CD4-positive, alpha-beta memory T cell (primary cell): ENCODE results near the gene LHX4. TPM values are rescaled to one million over a fixed set of nuclear protein-coding genes. Genes with fewer than 3 reads are reported as not detected.

Source experiments
- CTCF ChIA-PET: fragments of 350-600 bp; sonication (Branson Sonifier 250); formaldehyde crosslinking; loops from one replicate; lab custom pipeline; 2021; ENCODE audit warnings: inconsistent platforms; ENCODE audit not compliant: partially characterized antibody; lab: Charles Lee
- POLR2A ChIA-PET: fragments of 350-600 bp; sonication (Branson Sonifier 250); formaldehyde crosslinking; loops from one replicate; lab custom pipeline; 2021; ENCODE audit not compliant: partially characterized antibody; lab: Charles Lee
- DNase-seq, 5 donors: peaks; one replicate each; pipeline versions ENCODE4 v3.0.0 to v3.0.0-alpha.2; 2020 to 2022; ENCODE audit warnings: mixed read lengths in 1 of 5
- H3K27ac ChIP-seq: one replicate; pipeline ENCODE4 v1.7.0; 2013; ENCODE audit warnings: low read depth, low read length
- H3K27me3 ChIP-seq: 2 replicates; pipeline ENCODE4 v1.7.0; 2013; ENCODE audit warnings: mild to moderate bottlenecking, low read length, moderate library complexity; ENCODE audit not compliant: insufficient read depth
- H3K36me3 ChIP-seq: 2 replicates; pipeline ENCODE4 v1.7.0; 2013; ENCODE audit warnings: mild to moderate bottlenecking, low read length, moderate library complexity; ENCODE audit not compliant: insufficient read depth
- H3K4me1 ChIP-seq: 2 replicates; pipeline ENCODE4 v1.7.0; 2013; ENCODE audit warnings: mild to moderate bottlenecking, low read length, moderate library complexity; ENCODE audit not compliant: insufficient read depth
- H3K4me3 ChIP-seq, 2 donors: one replicate each; pipeline ENCODE4 v1.7.0; 2013; ENCODE audit warnings: low read length in 2 of 2, mild to moderate bottlenecking in 1 of 2
- H3K9me3 ChIP-seq, 2 donors: one replicate each; pipeline ENCODE4 v1.7.0; 2013; ENCODE audit warnings: low read length in 2 of 2, control low read depth in 1 of 2; ENCODE audit not compliant: control insufficient read depth in 1 of 2
- H3K27ac Mint-ChIP-seq, 7 donors: one replicate each; pipeline ENCODE4 v1.8.0; 2020 to 2021; ENCODE audit warnings: mixed read lengths in 7 of 7, mild to moderate bottlenecking in 6 of 7, inconsistent platforms in 3 of 7, moderate library complexity in 3 of 7
- H3K27me3 Mint-ChIP-seq, 2 donors: one replicate each; pipeline ENCODE4 v1.8.0; 2020 to 2021; ENCODE audit warnings: mixed read lengths in 2 of 2
- H3K36me3 Mint-ChIP-seq, 2 donors: one replicate each; pipeline ENCODE4 v1.8.0; 2020 to 2021; ENCODE audit warnings: mixed read lengths in 2 of 2, inconsistent platforms in 1 of 2, mild to moderate bottlenecking in 1 of 2
- H3K4me1 Mint-ChIP-seq, 4 donors: one replicate each; pipeline ENCODE4 v1.8.0; 2020 to 2021; ENCODE audit warnings: mixed read lengths in 4 of 4, mild to moderate bottlenecking in 1 of 4
- H3K4me3 Mint-ChIP-seq, 8 donors: one replicate each; pipeline ENCODE4 v1.8.0; 2020 to 2021; ENCODE audit warnings: mixed read lengths in 8 of 8, mild to moderate bottlenecking in 7 of 8, moderate library complexity in 6 of 8, inconsistent platforms in 3 of 8
- H3K9me3 Mint-ChIP-seq, 8 donors: one replicate each; pipeline ENCODE4 v1.8.0; 2020 to 2021; ENCODE audit warnings: mixed read lengths in 8 of 8, mild to moderate bottlenecking in 5 of 8, inconsistent platforms in 3 of 8, moderate library complexity in 1 of 8
- intact Hi-C: fragments of 100-400 bp; cut with micrococcal nuclease; formaldehyde crosslinking; loops from one replicate; pipeline ENCODE4 v1.15.1; 2023
- polyA plus RNA-seq, 2 donors: library from polyadenylated mRNA; unstranded; fragments of 300-500 nt; fragmentation: Illumina TruSeq; gene quantifications; one replicate each; pipeline ENCODE4 v1.2.3, GENCODE V29; 2021
- total RNA-seq, 2 experiments: library from RNA; stranded (reverse); gene quantifications; one replicate each; pipeline ENCODE4 v1.2.3, GENCODE V29; 2021

The LHX4 gene
- total and polyA plus RNA-seq, 4 experiments from 2014 or later = 0.25 TPM; not detected in 3

DNA sequence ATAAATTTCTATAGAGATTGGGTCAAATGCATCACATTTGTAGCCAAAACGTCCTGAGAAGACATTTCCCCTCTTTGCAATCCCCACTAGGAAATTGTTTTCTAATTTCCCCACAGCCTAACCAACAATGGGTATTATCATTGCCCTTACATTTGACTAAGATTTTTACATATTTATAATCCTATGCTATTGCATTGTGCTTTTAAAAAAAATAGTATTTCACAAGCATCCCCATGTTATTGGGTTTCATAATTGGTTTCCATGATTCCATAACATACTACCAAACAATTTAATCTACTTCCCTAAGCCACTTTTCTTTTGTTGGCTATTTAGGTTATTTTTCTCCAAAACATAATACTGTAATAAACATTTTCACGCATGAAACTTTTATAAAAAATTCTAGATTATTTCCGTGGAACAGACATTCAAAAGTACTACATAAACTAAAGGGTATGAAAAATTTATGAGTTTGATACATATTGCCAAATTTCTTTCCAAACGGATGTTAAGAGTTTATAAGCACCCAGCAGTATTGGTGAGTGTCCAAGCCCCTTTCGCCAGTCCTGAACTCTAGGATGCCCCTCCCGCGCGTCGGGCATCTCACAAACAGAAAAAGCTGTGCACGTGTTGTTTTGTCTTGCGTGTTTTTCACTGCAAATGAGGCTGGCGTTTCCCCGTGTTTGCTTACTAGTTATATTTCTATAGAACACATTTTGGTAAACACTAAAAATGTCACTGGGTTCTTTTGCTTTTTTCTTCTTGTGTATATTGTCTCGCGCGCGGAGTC lies 2.0 kb upstream of the LHX4 start:
- Mint-ChIP-seq H3K4me3 (peak overlapping the region; percentile 66 to 79 (median 74)), H3K4me1 (peaks cover 9 to 25% (median 14%) of the 10 kb centered on the region in 4 donors), H3K27ac (no peak overlapping the region), H3K27me3 (peaks cover 51 to 56% of the 10 kb centered on the region in 2 donors), H3K36me3 (no peaks in the 10 kb centered on the region), H3K9me3 (peaks cover 0 to under 1% (median 0%) of the 10 kb centered on the region in 8 donors)
- Histone ChIP-seq H3K27me3 (peaks cover 64% of the 10 kb centered on the region), H3K36me3 (no peaks in the 10 kb centered on the region), H3K27ac (no peak overlapping the region), H3K4me1 (peaks cover 29% of the 10 kb centered on the region), H3K4me3 (no peak overlapping the region), H3K9me3 (no peaks in the 10 kb centered on the region)
- intact Hi-C loops = no loop called here
- DNase-seq = no peak
- POLR2A ChIA-PET = no interaction called here
- CTCF ChIA-PET = no interaction called here

DNA sequence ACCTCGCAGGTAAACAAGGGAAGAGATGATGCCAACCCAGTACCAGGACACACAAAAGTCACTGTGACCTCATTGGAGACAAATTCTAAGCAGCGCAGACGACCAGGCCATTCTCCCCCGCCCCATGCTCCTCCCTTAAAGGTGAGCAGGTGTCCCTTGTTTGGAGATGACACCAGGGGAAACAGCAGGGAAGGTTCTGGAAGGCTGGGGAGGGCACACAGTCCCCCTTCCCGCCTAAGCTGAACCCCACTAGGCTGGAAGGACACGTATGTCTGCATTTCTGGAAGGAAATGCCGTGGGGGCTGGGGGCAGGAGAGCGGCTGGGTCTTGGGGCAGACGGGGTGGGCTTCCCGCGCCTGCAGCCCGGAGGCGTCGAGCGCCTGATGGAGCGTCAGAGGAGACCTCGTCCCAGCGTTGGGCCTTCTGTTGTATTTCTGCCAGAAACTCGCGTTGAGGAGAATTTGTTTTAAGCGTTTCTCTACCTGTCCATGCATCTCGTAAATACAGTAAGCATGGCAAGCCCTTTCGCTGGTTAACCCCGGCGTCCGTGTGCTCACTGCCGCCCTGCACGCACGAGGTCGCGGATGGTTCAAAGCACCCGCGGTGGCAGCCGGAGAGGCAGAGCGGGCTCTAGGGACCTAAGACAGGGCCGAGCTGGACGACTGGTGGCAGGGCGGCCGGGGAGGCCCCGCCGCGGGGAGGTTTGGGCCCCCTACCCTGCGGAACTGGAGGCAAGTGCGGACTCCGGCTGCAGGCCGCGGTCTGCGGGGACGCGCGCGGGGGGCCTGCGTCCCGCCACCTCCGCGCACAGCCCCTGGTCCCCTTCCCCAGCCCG lies 1.2 kb upstream of the LHX4 start:
- Mint-ChIP-seq H3K27ac (peak overlapping the region in 1 of 7 donors; percentile 7), H3K4me3 (peak overlapping the region; percentile 66 to 82 (median 76)), H3K4me1 (peaks cover 10 to 33% (median 15%) of the 10 kb centered on the region in 4 donors), H3K9me3 (peaks cover 0 to 1% (median 0%) of the 10 kb centered on the region in 8 donors), H3K27me3 (peaks cover 50 to 51% of the 10 kb centered on the region in 2 donors), H3K36me3 (no peaks in the 10 kb centered on the region)
- Histone ChIP-seq H3K27ac (no peak overlapping the region), H3K36me3 (no peaks in the 10 kb centered on the region), H3K9me3 (no peaks in the 10 kb centered on the region), H3K27me3 (peaks cover 71% of the 10 kb centered on the region), H3K4me1 (peaks cover 36% of the 10 kb centered on the region), H3K4me3 (peak overlapping the region in 1 of 2 donors; percentile 31)
- ChIA-PET POLR2A (no interaction called here), CTCF (no interaction called here)
- no peak for DNase-seq
- intact Hi-C loops = no loop called here

DNA sequence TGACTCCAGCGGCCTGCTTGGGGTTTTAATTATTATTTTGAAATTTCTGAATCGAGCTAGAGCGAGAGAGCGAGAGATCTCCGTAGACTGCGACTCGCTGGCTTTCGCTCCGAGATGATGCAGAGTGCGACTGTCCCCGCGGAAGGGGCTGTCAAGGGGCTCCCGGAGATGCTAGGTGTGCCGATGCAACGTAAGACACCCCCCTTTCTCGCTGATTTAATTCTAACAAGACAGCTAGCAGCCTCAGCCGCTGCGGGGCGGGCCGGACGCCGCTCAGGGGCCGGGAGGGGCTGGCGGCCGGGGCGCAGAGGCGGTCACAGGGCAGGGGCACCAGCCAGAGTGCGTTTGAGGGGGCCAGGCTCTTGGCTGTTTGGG lies 339 bp downstream of the LHX4 start:
- Mint-ChIP-seq H3K27me3 (peaks cover 47 to 51% of the 10 kb centered on the region in 2 donors), H3K4me1 (peaks cover 13 to 49% (median 26%) of the 10 kb centered on the region in 4 donors), H3K4me3 (peak overlapping the region; percentile 73 to 85 (median 80)), H3K36me3 (no peaks in the 10 kb centered on the region), H3K27ac (no peak overlapping the region), H3K9me3 (peaks cover 0 to 1% (median 0%) of the 10 kb centered on the region in 8 donors)
- Histone ChIP-seq H3K36me3 (no peaks in the 10 kb centered on the region), H3K9me3 (no peaks in the 10 kb centered on the region), H3K27ac (no peak overlapping the region), H3K4me3 (peak overlapping the region; percentile 22 to 35), H3K27me3 (peaks cover 76% of the 10 kb centered on the region), H3K4me1 (peaks cover 50% of the 10 kb centered on the region)
- DNase-seq = no peak
- intact Hi-C loops = no loop called here
- ChIA-PET CTCF (no interaction called here), POLR2A (no interaction called here)

DNA sequence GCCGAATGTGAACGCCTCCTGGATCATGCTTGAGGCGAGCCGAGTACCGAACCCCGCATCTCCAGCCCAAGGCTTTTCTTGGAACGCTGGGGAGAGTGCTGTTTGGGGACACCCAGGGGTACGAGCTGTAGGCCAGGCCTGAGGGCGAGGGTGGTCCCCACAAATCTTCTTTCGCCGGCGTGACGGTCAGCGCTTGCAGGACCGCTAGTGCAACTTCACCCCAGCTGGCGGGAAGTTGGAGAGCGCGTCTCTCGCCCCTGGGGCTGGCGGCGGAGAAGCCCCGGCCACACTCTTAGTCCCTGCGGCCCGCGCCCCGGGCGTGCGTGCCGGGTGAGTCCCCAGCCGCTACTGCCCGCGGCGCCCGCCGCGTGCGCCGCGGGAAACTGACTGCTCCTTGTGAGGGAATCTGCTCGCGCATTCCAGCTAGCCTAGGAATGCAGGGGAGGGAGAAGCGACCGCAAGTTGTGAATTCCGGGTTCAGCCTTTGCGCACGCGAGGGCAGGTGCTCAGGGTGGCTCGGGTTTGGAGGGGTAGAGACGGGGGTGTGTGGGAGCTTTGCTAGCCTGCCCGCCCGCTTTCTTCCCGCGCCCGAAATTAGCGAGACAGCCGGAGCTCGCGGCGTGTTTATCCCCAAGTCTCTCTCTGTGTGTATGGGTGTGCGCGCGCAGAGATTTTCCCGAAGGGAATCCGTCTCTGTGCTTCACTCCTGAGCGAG lies 884 bp downstream of the LHX4 start:
- H3K27ac Mint-ChIP-seq = no peak overlapping the region
- CTCF ChIA-PET = interaction anchor here (1.0 to 1.4 kb wide), 2 partner anchors 9 to 416 kb away, joined by 3 to 4 read pairs; no protein-coding TSS in a partner anchor
- DNase-seq = no peak
- Histone ChIP-seq H3K4me3 (peak overlapping the region; percentile 22 to 35), H3K27me3 (peaks cover 78% of the 10 kb centered on the region), H3K9me3 (no peaks in the 10 kb centered on the region), H3K4me1 (peaks cover 55% of the 10 kb centered on the region), H3K27ac (no peak overlapping the region), H3K36me3 (no peaks in the 10 kb centered on the region)
- H3K9me3 Mint-ChIP-seq = peaks cover 0 to 1% (median 0%) of the 10 kb centered on the region in 8 donors
- peak overlapping the region; percentile 73 to 85 (median 80) for H3K4me3 Mint-ChIP-seq
- no peaks in the 10 kb centered on the region for H3K36me3 Mint-ChIP-seq
- peaks cover 16 to 54% (median 30%) of the 10 kb centered on the region in 4 donors for H3K4me1 Mint-ChIP-seq
- intact Hi-C loops = no loop called here
- POLR2A ChIA-PET = interaction anchor here (1.1 kb wide), 1 partner anchor 13 kb away, joined by 3 read pairs; no protein-coding TSS in a partner anchor
- peaks cover 51 to 52% of the 10 kb centered on the region in 2 donors for H3K27me3 Mint-ChIP-seq

DNA sequence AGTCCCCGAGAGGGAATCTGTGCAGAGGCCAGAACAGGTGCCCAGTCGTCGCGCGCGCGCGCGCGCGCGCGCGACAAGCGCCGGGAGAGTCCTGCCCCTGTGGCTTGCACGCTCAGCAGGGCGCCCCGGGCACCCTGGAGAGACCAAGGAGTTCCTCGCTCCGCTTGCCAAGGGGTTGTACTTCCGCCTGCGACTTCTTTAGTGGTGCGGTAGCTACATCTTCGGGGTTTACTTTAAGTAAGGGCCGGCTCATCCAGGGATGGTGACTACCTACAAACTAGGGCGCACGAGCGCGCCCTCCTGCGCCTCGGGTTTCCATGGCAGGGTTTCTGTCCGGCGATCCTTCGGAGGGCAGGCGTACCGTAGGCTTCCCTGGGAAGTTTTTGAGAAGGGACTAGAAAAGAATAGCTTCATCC lies 1.4 kb downstream of the LHX4 start:
- H3K9me3 ChIP-seq = no peaks in the 10 kb centered on the region
- CTCF ChIA-PET = interaction anchor here (1.0 to 1.4 kb wide), 3 partner anchors 9 to 417 kb away, joined by 3 to 4 read pairs (median 3); no protein-coding TSS in a partner anchor
- peaks cover 58% of the 10 kb centered on the region for H3K4me1 ChIP-seq
- H3K36me3 Mint-ChIP-seq = peaks cover 0 to under 1% of the 10 kb centered on the region in 2 donors
- peaks cover 52 to 56% of the 10 kb centered on the region in 2 donors for H3K27me3 Mint-ChIP-seq
- intact Hi-C loops = no loop called here
- H3K4me3 Mint-ChIP-seq = peak overlapping the region; percentile 58 to 86 (median 77)
- H3K27ac ChIP-seq = no peak overlapping the region
- peaks cover 0 to 3% (median 0%) of the 10 kb centered on the region in 8 donors for H3K9me3 Mint-ChIP-seq
- POLR2A ChIA-PET = interaction anchor here (1.1 kb wide), 1 partner anchor 13 kb away, joined by 3 read pairs; no protein-coding TSS in a partner anchor
- peaks cover 20 to 60% (median 35%) of the 10 kb centered on the region in 4 donors for H3K4me1 Mint-ChIP-seq
- peak overlapping the region in 1 of 2 donors; percentile 35 for H3K4me3 ChIP-seq
- no peaks in the 10 kb centered on the region for H3K36me3 ChIP-seq
- H3K27ac Mint-ChIP-seq = no peak overlapping the region
- DNase-seq = no peak
- peaks cover 78% of the 10 kb centered on the region for H3K27me3 ChIP-seq

DNA sequence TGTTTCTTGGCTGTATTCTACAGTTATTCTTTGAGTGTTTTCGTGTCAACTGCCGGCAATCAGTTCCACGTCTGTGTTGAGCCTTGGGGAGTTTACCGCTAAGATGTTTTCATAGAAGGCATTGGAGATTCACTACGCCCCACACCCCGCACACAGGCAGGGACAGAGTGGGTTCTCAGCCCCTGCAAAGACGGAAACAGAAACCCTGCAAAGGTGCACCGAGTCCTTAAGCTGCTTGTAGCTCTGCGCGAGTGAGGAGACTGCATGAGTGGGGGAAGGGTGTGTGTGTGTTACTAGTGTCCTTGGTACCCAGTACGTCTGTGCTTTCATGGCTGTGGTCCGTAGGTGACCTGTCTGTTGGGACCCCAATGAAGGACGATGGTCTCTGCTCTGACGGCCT lies 1.9 kb downstream of the LHX4 start:
- CTCF ChIA-PET = interaction anchor here (1.0 to 1.4 kb wide), 3 partner anchors 10 to 417 kb away, joined by 3 to 4 read pairs (median 3); no protein-coding TSS in a partner anchor
- intact Hi-C loops = no loop called here
- peaks cover 78% of the 10 kb centered on the region for H3K27me3 ChIP-seq

More for the DNA sequence above, 1.9 kb downstream of the LHX4 start:
- Histone ChIP-seq H3K4me3 (no peak overlapping the region), H3K27ac (no peak overlapping the region), H3K9me3 (no peaks in the 10 kb centered on the region), H3K36me3 (no peaks in the 10 kb centered on the region), H3K4me1 (peaks cover 58% of the 10 kb centered on the region)
- Mint-ChIP-seq H3K4me1 (peaks cover 20 to 64% (median 38%) of the 10 kb centered on the region in 4 donors), H3K36me3 (peaks cover 0 to 1% of the 10 kb centered on the region in 2 donors), H3K27ac (no peak overlapping the region), H3K4me3 (peak overlapping the region; percentile 58 to 86 (median 77)), H3K9me3 (peaks cover 0 to 4% (median 0%) of the 10 kb centered on the region in 8 donors), H3K27me3 (peaks cover 53 to 58% of the 10 kb centered on the region in 2 donors)
- no peak for DNase-seq
- POLR2A ChIA-PET = interaction anchor here (1.1 kb wide), 1 partner anchor 12 kb away, joined by 3 read pairs; no protein-coding TSS in a partner anchor
